GM19035 (cell line): ENCODE results near the gene BRCA1.
"Not testable (repeated sequence)": the region's sequence is repeated elsewhere in the genome, so short reads cannot be mapped to it uniquely, and the experiment has no call there.

Experiments
- ATAC-seq: cut with Tn5 transposase; IDR thresholded peaks from one replicate; pipeline ENCODE4 v1.9.1; 2021; ENCODE audit not compliant: unreplicated experiment

BRCA1 gene

DNA sequence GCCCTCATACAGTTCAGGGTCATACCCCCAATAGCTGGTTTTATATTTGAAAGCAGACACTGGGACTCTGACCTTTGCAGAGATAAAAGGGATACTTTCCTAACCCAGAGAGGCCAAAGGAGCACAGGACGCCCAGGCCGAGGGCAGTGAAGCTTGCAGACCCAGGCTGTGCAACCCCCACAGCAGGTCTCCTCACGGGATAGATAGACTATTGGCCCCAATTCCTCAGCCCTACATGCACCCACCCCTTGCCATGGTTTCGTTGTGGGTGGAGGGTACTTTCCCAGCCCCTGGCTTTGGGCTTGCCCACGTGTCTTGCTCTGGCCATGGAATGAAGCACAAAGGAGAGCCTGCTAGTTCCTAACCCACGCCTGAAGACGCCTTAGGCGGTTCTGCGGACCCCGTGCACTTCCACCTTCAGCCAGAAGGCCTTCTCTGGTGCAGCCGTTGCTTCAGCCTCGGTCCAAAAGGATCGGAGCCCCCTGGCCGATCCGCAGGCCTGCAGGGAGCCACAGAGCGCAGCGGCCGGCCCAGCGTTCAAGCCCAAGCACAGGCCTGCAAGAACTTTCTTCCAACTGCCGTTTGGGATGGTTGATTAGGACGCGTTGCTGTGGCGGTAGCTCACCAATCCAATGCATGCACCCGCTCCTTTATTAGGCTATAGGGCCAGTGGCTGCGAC is 9.8 kb upstream of the BRCA1 start:
- ATAC-seq, result no peak

DNA sequence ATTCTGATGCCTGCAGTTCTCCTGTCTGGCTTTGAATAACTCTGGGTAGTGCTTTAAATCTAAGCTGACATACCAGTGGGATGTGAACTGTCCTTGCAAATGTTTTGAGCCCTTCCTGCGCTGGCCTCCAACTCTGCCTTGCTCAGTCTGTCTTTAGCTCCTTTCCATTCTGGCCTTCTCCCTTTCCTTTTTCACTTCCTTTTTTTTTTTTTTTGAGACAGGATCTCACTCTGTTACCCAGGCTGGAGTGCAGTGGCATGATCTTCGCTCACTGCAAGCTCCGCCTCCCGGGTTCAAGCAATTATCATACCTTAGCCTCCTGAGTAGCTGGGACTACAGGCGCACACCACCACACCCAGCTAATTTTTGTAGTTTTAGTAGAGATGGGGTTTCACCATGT is 8.3 kb upstream of the BRCA1 start:
- ATAC-seq, result not testable (repeated sequence)

DNA sequence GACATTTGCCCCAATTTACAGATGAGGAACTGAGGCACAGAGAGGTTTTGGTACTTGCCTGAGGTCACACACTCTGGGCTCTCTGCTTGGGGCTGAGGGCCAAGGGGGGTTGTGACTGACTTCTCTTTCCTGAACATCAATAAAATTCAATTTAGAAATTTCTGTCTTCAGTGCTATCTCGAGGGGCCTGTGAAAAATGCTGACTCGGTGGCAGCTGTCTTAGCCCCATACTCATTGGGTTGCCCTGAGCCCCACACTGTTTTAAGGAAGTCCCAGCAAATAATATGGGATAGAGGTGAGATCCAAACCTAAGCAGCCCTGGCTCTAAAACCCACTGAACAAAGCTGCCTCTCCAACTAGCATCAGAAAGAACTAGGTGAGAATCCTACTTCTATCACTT is 7.0 kb upstream of the BRCA1 start:
- no peak for ATAC-seq

DNA sequence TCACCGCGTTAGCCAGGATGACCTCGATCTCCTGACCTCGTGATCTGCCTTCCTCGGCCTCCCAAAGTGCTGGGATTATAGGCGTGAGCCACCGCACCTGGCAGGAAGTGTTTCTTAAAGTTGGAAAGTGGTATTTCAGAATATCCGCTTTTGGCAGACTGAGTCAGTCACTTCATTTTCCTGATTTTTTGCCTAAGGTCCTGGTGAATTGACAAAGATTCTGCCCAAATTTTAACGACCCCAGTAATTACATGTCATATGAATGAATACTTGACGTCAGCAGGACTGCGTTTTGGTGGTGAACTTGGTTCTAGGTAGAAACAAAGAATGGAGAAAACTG is 4.5 kb upstream of the BRCA1 start:
- ATAC-seq, result no peak

DNA sequence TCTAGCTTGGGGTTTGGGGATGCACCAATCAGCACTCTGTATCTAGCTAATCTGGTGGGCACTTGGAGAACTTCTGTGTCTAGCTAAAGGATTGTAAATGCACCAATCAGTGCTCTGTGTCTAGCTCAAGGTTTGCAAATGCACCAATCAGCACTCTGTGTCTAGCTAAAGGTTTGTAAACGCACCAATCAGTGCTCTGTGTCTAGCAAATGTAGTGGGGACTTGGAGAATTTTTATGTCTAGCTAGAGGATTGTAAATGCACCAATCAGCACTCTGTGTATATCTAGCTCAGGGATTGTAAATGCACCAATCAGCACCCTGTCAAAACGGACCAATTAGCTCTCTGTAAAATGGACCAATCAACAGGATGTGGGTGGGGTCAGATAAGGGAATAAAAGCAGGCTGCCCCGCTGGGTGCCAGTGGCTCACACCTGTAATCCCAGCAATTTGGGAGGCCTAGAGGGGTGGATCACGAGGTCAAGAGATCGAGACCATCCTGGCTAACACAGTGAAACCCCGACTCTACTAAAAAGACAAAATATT is 2.2 kb upstream of the BRCA1 start:
- ATAC-seq, result not testable (repeated sequence)

DNA sequence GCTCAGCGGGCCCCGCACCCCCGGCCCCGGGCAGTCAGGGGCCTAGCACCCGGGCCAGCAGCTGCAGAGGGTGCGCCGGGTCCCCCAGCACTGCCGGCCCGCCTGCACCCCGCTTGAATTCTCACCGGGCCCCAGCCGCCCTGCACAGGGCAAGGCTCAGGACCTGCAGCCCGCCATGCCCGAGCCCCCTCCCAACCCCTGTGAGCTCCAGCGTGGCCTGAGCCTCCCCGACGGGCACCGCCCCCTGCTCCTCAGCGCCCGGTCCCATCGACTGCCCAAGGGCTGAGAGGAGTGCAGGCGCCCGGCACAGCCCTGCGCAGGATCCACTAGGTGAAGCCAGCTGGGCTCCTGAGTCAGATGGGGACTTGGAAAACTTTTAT is 1.7 kb upstream of the BRCA1 start:
- ATAC-seq, result no peak

DNA sequence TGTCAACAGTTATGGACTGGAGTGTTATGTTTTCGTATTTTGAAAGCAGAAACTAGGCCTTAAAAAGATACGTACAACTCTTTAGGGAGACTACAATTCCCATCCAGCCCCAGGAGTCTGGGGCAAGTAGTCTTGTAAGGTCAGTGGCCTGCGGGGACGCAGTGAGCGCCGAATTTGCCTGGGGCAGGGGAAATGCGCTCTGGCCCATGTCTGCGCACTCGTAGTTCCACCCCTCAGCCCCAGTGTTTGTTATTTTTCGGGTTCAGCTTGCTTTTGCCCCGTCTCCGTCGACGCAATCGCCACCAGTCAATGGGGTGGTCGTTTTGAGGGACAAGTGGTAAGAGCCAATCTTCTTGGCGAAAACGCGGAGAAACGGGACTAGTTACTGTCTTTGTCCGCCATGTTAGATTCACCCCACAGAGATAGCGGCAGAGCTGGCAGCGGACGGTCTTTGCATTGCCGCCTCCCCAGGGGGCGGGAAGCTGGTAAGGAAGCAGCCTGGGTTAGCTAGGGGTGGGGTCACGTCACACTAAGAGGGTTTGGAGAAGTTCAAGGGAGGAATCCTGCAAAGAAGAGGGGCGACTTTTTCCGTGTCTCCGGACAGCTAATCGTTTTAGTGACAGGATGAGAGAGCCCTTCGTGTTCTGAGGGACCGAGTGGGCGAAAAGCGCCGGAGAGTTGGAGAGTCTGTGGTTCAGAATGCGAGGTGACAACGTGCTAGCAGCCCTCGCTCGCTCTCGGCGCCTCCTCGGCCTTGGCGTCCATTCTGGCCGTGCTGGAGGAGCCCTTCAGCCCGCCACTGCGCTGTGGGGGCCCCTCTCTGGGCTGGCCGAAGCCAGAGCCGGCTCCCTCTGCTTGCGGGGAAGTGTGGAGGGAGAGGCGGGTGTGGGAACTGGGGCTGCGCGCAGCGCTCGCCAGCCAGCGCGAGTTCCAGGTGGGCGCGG is 1.1 kb upstream of the BRCA1 start:
- ATAC-seq, result no peak

DNA sequence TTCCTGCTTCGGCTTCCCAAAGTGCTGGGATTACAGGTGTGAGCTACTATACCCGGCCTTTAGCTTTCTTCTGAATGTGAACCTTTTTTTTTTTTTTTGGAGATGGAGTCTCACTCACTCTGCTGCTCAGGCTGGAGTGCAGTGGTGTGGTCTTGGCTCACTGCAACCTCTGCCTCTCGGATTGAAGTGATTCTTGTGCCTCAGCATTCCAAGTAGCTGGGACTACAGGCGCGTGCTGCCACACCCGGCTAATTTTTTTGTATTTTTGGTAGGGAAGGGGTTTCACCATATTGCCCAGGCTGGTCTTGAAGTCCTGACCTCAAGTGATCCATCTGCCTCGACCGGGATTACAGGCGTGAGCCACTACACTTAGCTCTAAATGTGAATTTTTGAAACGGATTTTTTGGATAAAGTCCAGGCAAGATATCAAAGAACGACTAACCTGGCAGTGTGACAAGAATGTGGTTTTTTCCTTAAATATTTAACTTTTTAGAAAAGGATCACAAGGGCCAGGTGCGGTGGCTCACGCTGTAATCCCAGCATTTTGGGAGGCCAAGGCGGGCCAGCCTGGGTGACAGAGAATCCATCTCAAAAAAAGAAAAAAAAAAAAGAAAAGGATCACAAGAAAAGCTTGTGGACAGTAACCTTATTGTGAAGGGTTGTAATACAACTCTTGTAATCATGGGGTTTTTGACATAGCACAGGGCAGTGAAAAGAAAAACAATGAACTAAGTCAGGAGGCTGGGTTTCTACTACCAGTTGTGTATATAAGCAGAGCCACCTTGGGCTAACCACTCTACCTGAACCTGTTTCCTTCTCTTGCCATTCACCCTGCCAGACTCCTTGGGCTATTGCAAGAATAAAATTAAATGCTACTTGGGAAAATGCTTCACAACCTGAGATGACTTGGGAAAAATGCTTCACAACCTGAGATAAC is 6.2 kb downstream of the BRCA1 start:
- no peak for ATAC-seq

DNA sequence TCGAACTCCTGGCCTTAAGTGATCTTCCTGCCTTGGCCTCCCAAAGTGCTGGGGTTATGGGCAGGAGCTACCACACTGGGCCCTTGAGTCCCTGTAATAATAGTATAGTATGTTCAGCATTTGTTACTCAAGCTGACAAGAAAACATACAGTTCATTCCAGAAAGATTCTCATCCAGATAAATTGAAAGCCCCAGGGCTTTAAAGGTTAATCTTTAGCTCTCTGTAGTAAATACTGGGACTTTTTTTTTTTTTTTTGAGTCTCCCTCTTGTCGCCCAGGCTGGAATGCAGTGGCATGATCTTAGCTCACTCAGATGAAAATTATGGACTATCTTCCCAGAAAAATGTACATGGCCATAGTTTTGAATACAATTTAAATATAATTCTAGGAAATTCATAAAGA is 11.0 kb downstream of the BRCA1 start:
- ATAC-seq, result no peak

DNA sequence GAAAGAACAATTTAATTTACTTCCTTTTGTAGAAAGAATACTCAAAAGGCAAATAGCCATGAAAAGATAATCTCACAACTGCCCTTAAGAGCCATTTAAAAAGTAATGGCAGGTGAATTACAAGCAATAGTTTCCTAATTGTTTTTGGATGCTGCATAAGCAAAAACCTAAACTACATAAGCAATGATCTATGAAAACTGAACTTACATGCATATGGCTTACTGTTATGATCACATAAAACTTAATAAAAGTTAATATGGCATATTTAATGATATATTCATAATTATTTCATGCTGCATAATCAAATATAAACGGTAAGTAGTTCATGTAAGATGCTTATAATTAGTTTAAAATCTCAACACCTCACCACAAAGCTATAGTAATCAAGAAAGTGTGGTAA is 18.6 kb downstream of the BRCA1 start:
- no peak for ATAC-seq

DNA sequence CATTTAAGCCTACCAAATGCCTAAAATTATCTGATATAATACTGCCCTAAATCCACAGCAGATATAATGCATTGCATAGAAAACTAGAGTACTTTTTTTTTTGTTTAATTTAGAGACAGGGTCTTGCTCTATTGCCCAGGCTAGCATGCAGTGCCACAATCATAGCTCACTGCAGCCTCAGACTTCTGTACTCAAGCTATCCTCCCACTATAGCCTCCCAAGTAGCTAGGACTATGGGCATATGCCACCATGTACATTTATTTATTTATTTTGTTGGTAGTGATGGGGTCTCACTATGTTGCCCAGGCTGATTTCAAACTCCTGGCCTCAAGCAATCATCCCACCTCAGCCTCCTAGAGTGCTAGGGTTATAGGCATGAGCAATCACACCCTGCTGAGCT is 20.0 kb downstream of the BRCA1 start:
- no peak for ATAC-seq

DNA sequence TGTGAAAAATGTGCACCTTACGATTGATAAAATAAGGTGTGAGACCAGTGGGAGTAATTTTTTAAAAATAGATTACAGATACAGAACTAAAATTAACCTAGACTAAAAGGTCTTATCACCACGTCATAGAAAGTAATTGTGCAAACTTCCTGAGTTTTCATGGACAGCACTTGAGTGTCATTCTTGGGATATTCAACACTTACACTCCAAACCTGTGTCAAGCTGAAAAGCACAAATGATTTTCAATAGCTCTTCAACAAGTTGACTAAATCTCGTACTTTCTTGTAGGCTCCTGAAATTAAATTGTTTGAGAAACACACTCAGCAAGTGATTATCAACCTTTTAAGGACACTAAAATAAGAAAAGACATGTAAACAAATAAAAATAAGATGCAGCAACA is 20.5 kb downstream of the BRCA1 start:
- ATAC-seq, result no peak

DNA sequence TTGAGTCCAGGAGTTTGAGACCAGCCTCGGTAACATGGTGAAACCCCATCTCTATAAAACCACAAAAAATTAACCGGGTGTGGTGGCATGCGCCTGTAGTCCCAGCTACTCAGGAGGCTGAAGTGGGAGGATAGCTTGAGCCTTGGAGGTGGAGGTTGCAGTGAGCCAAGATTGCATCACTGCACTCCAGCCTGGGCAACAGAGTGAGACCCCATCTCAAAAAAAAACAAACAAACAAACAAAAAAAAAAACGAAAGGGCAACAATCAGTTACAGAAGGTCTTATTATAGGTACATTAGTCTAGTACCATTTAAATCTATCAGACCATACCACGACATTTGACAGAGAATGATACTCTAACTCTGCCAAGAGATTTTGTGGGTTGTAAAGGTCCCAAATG is 29.8 kb downstream of the BRCA1 start:
- not testable (repeated sequence) for ATAC-seq

DNA sequence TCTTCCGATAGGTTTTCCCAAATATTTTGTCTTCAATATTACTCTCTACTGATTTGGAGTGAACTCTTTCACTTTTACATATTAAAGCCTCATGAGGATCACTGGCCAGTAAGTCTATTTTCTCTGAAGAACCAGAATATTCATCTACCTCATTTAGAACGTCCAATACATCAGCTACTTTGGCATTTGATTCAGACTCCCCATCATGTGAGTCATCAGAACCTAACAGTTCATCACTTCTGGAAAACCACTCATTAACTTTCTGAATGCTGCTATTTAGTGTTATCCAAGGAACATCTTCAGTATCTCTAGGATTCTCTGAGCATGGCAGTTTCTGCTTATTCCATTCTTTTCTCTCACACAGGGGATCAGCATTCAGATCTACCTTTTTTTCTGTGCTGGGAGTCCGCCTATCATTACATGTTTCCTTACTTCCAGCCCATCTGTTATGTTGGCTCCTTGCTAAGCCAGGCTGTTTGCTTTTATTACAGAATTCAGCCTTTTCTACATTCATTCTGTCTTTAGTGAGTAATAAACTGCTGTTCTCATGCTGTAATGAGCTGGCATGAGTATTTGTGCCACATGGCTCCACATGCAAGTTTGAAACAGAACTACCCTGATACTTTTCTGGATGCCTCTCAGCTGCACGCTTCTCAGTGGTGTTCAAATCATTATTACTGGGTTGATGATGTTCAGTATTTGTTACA is 30.9 kb downstream of the BRCA1 start:
- no peak for ATAC-seq

DNA sequence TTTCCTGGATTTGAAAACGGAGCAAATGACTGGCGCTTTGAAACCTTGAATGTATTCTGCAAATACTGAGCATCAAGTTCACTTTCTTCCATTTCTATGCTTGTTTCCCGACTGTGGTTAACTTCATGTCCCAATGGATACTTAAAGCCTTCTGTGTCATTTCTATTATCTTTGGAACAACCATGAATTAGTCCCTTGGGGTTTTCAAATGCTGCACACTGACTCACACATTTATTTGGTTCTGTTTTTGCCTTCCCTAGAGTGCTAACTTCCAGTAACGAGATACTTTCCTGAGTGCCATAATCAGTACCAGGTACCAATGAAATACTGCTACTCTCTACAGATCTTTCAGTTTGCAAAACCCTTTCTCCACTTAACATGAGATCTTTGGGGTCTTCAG is 32.3 kb downstream of the BRCA1 start:
- ATAC-seq, result no peak

DNA sequence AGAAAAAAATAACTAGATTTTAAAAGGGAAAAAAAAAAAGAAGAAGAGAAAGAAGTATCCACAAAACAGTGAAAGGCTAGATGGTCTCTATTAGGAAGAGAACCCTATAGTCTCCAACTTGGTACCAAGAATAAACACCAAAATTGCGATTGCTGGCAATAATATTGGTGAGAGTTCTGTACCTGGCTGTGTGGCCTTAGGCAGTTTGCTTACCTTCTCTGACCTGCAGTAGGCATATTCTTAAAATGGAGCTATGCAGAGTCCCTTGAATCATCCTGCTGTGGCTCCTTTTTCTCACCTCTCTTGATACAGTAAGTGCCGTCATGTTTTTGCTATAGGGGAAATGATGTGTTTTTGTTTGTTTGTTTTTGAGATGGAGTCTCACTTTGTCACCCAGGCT is 35.1 kb downstream of the BRCA1 start:
- ATAC-seq, result no peak

DNA sequence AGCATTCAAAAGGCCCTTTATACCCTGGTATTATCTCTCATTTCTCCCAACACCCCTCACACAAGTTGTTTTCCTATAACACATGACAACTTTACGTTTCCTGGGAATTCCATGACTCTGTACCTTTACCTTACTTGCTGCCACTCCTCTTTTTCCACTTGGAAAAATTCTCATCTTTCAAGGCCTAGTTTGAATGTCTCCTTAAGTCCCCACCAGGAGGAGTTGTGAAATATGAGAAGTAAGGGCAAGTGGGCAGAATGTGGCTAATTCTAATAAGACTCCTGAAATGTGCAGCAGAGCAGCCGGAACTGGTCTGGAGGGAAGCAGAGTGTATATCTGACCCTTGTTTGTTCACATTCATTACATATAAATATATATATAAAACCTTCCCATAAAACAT is 39.7 kb downstream of the BRCA1 start:
- ATAC-seq, result no peak

DNA sequence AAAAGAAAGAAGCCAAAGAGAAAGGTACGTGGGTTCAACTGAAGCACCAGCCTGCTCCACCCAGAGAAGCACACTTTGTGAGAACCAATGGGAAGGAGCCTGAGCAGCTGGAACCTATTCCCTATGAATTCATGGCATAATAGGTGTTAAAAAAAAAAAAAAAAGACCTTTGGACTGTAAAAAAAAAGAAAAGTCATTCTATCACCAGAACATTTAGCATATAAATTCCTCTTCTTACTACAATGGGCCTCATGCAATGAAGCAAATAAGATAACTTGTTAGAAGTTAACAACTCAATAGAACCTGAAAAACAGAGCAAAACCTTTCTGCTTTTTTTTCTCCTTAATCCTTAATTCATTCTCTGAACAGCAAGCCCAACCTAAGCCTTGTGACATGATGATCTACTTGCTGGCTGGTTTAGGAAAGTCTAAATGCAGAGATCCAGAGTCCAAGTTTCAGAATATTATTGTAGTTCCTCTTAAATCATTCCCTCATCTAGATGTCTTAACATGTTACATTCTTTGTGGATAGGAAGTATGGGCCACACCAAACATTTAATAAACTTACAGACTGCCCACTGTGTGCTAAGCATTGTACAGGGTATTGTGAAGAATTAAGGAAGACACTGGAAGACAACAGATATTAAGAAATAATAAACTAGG is 45.4 kb downstream of the BRCA1 start:
- no peak for ATAC-seq

DNA sequence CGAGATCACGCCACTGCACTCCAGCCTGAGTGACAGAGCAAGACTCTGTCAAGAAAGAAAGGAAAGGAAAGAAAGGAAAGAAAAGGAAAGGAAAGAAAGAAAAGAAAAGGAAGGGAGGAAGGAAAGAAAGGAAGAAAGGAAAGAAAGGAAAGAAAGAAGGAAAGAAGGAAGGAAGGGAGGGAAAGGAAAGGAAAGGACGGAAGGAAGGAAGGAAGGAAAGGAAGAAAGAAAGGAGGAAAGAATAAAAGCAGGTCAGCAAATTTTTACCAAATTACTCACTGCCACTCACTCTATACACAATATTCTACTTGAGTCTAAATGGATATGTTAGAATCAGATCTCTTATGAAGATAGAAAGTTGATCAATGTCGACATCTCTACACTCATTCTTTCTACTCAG is 50.3 kb downstream of the BRCA1 start:
- ATAC-seq, result no peak

DNA sequence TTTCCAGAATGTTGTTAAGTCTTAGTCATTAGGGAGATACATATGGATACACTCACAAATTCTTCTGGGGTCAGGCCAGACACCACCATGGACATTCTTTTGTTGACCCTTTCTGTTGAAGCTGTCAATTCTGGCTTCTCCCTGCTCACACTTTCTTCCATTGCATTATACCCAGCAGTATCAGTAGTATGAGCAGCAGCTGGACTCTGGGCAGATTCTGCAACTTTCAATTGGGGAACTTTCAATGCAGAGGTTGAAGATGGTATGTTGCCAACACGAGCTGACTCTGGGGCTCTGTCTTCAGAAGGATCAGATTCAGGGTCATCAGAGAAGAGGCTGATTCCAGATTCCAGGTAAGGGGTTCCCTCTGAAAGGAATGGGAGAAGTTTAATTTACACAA is 54.3 kb downstream of the BRCA1 start:
- no peak for ATAC-seq
